GM12878 (cell line): Measurements from ENCODE around the gene SPTBN1. TPM values are rescaled to one million over a fixed set of nuclear protein-coding genes. Genes with fewer than 3 reads are reported as not detected.
A peak's percentile ranks its signal among the peaks of the same experiment; 100 is the strongest.

ENCODE experiments used
- ATAC-seq: fragments of 200-7000 bp; cut with Tn5 transposase; 3 replicates; pipeline ENCODE4 v1.9.1; 2020; ENCODE audit warnings: mild to moderate bottlenecking, moderate library complexity
- BruUV-seq: library from RNA; stranded (reverse); fragments of 400-500 nt; replicated peaks from 2 replicates; lab custom pipeline; 2021; lab: Mats Ljungman, UMichigan
- CTCF ChIA-PET: fragments of 300-600 bp; sonication (Branson Sonifier 250); formaldehyde crosslinking; extraction: SDS; loops from one replicate; lab custom pipeline; 2021; ENCODE audit warnings: inconsistent platforms; lab: Yijun Ruan, JAX
- POLR2A ChIA-PET: fragments of 350-600 bp; formaldehyde crosslinking; extraction: SDS; loops from one replicate; lab custom pipeline; 2021; ENCODE audit warnings: inconsistent platforms; lab: Charles Lee
- RAD21 ChIA-PET: fragments of 300-600 bp; sonication (Branson Sonifier 250); formaldehyde crosslinking; loops from one replicate; lab custom pipeline; 2023; ENCODE audit warnings: antibody characterized with exemption; ENCODE audit not compliant: unreplicated experiment; lab: Charles Lee
- SMC1A ChIA-PET: fragments of 300-600 bp; sonication (Branson Sonifier 250); formaldehyde crosslinking; loops from one replicate; lab custom pipeline; 2023; ENCODE audit not compliant: unreplicated experiment, uncharacterized antibody; lab: Charles Lee
- DNase-seq: peaks from one replicate; pipeline ENCODE4 v3.0.0-alpha.2; 2011; ENCODE audit warnings: low read depth, low spot score
- FAIRE-seq: peaks from 3 replicates; lab custom pipeline; 2011; peaks lifted over from hg19 to GRCh38; lab: Jason Lieb, UNC
- H2AFZ ChIP-seq: 2 replicates; pipeline ENCODE4 v1.6.0; 2011; ENCODE audit warnings: low read depth, low read length, control low read depth; ENCODE audit not compliant: control insufficient read depth
- H3K27ac ChIP-seq: 2 replicates; pipeline ENCODE4 v1.5.1; 2011; ENCODE audit warnings: control low read depth; ENCODE audit not compliant: control insufficient read depth, insufficient read depth
- H3K27me3 ChIP-seq, 2 experiments: replicated peaks in 1 of 2; 2 replicates each; pipeline versions ENCODE4 v1.6.0 to v1.6.1; 2011; ENCODE audit warnings: low read length in 1 of 2; ENCODE audit not compliant: control insufficient read depth in 2 of 2, insufficient read depth in 2 of 2
- H3K36me3 ChIP-seq, 2 experiments: 2 replicates each; pipeline ENCODE4 v1.5.1; 2011; ENCODE audit warnings: low read length in 1 of 2; ENCODE audit not compliant: control insufficient read depth in 2 of 2, insufficient read depth in 2 of 2
- H3K4me1 ChIP-seq: 2 replicates; pipeline ENCODE4 v1.6.1; 2011; ENCODE audit warnings: mild to moderate bottlenecking, low read length, moderate library complexity, mixed read lengths; ENCODE audit not compliant: control insufficient read depth, insufficient read depth
- H3K4me2 ChIP-seq: 2 replicates; pipeline ENCODE4 v1.6.0; 2011; ENCODE audit warnings: control low read depth; ENCODE audit not compliant: control insufficient read depth, insufficient read depth
- H3K4me3 ChIP-seq: fragments of 200-600 bp; sonication (generic); 2 replicates; pipeline ENCODE4 v1.5.1; 2016
- H3K79me2 ChIP-seq: 2 replicates; pipeline ENCODE4 v1.6.0; 2011; ENCODE audit warnings: low read length; ENCODE audit not compliant: control insufficient read depth, insufficient read depth
- H3K9ac ChIP-seq: 2 replicates; pipeline ENCODE4 v1.8.0; 2011; ENCODE audit warnings: low read length, control low read depth, mixed read lengths; ENCODE audit not compliant: control insufficient read depth, insufficient read depth
- H3K9me3 ChIP-seq: replicated peaks from 3 replicates; pipeline ENCODE4 v1.5.1; 2011; ENCODE audit warnings: mild to moderate bottlenecking, low read length; ENCODE audit not compliant: control insufficient read depth, insufficient read depth
- H4K20me1 ChIP-seq: 2 replicates; pipeline ENCODE4 v1.6.0; 2011; ENCODE audit not compliant: control insufficient read depth, insufficient read depth
- BCL11A ChIP-seq: IDR thresholded peaks from 2 replicates; pipeline ENCODE4 v1.6.1; 2011; ENCODE audit warnings: low read depth, low read length
- IKZF1 ChIP-seq: fragments of 450-650 bp; conservative IDR thresholded peaks from 2 replicates; pipeline ENCODE4 v1.6.1; 2017; ENCODE audit warnings: antibody characterized with exemption, mild to moderate bottlenecking
- NR2F1 ChIP-seq: fragments of 450-650 bp; conservative IDR thresholded peaks from 2 replicates; pipeline ENCODE4 v1.6.1; 2017; ENCODE audit warnings: mild to moderate bottlenecking
- WGBS: methylation state at CpG from one replicate; pipeline ENCODE4 v1.1.6; 2016; ENCODE audit warnings: low lambda C conversion rate; ENCODE audit not compliant: insufficient replicate concordance, insufficient coverage; ENCODE audit errors: missing lambda C conversion rate; 5-methylcytosine and 5-hydroxymethylcytosine counted together
- in situ Hi-C: fragments of 300-500 bp; cut with MboI; formaldehyde crosslinking; loops from 9 replicates; pipeline ENCODE4 v1.14.3; 2018; ENCODE audit warnings: mixed read lengths
- intact Hi-C: fragments of 100-400 bp; cut with micrococcal nuclease; formaldehyde crosslinking; loops from one replicate; pipeline ENCODE4 v1.14.2; 2022; ENCODE audit not compliant: unreplicated experiment
- polyA plus RNA-seq, 11 experiments: library from polyadenylated mRNA; depleted of rRNA in 4 of 11; unstranded in 6 of 11; stranded (reverse) in 5 of 11; fragments of >200 nt; fragmentation: Nextera tagmentation in 4 of 11; fragmentation: Illumina TruSeq in 1 of 11; extraction: Ambion mirVana in 4 of 11; extraction: Trizol in 1 of 11; gene quantifications; 1 replicate in 1 of 11; 2 replicates in 10 of 11; pipeline versions ENCODE4 v1.2.1 to v1.2.3, GENCODE V29; 2011 to 2016; ENCODE audit warnings: inconsistent platforms in 2 of 11, missing spikeins in 2 of 11, low read depth in 1 of 11
- total RNA-seq, 4 experiments: library from RNA; depleted of rRNA in 3 of 4; stranded (reverse); fragments of >200 nt in 3 of 4; fragmentation: Illumina TruSeq in 1 of 4; extraction: Trizol in 1 of 4; gene quantifications; 2 replicates each; pipeline versions ENCODE4 v1.2.1 to v1.2.3, GENCODE V29; 2013 to 2021
- TF ChIP-seq, protein P1 (sequence below): fragments of 450-650 bp; IDR thresholded peaks from 2 replicates; pipeline ENCODE4 v1.6.1; 2017; ENCODE audit warnings: mild to moderate bottlenecking, low read depth, inconsistent platforms; ENCODE audit not compliant: poor library complexity, severe bottlenecking

Gene SPTBN1
- total and polyA plus RNA-seq, 10 of the 15 experiments (the other 5 are each of a cell fraction or from before 2014, with no cell fraction given), result 20.6 to 154 (median 76.7) TPM

DNA sequence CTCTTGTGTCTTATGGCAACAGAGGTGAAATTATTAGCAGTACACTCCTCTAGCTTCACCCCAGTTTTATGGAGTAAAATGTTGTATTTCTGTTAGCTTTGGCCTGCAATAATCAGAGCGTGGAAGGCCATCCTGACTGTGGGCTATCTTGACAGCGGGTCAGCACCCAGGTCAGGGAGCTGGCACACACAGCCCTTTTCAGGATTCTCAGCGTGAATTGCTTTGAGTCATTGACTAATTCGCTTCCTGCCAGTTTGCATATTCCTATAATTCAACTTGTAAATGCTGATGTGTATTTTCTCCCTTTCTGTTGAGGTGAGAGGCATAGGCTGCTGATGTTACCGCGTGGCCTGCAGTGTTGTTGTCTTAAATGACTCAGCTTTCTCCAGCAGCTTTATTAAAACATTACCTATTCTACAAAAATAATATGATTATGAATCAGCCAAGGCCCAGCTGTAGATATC, 157.7 kb downstream of the SPTBN1 start:
- no peaks in the 10 kb centered on the region for H3K27me3 ChIP-seq
- SMC1A ChIA-PET, result interaction anchor here (1.3 to 2.2 kb wide), 6 partner anchors 12 to 70 kb away, joined by 3 to 12 read pairs (median 4); no protein-coding TSS in a partner anchor
- CTCF ChIA-PET, result interaction anchor here (1.4 kb wide), 1 partner anchor 10 kb away, joined by 8 read pairs; no protein-coding TSS in a partner anchor
- BruUV-seq, result no TSS peak
- H2AFZ ChIP-seq, result no peak overlapping the region
- H3K4me3 ChIP-seq, result no peak overlapping the region
- DNase-seq, result no peak
- in situ Hi-C loops, result no loop called here
- no peak overlapping the region for H3K4me2 ChIP-seq
- TF ChIP-seq, protein P1, sequence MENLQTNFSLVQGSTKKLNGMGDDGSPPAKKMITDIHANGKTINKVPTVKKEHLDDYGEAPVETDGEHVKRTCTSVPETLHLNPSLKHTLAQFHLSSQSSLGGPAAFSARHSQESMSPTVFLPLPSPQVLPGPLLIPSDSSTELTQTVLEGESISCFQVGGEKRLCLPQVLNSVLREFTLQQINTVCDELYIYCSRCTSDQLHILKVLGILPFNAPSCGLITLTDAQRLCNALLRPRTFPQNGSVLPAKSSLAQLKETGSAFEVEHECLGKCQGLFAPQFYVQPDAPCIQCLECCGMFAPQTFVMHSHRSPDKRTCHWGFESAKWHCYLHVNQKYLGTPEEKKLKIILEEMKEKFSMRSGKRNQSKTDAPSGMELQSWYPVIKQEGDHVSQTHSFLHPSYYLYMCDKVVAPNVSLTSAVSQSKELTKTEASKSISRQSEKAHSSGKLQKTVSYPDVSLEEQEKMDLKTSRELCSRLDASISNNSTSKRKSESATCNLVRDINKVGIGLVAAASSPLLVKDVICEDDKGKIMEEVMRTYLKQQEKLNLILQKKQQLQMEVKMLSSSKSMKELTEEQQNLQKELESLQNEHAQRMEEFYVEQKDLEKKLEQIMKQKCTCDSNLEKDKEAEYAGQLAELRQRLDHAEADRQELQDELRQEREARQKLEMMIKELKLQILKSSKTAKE, result no peak
- TF ChIP-seq IKZF1, result 0 out of 2 replicates have a peak, but pooled peaks have one; percentile 16
- TF ChIP-seq BCL11A, result 0 out of 2 replicates have a peak, but pooled peaks have one; percentile 13
- 0 out of 2 replicates have a peak, but pooled peaks have one; percentile 23 for TF ChIP-seq NR2F1
- H3K9ac ChIP-seq, result no peak overlapping the region
- H3K36me3 ChIP-seq, result peaks cover 18 to 37% of the 10 kb centered on the region in 2 experiments
- no peaks in the 10 kb centered on the region for H4K20me1 ChIP-seq
- H3K9me3 ChIP-seq, result no peaks in the 10 kb centered on the region
- H3K27ac ChIP-seq, result no peak overlapping the region
- FAIRE-seq, result no peak
- intact Hi-C loops, result no loop called here
- H3K79me2 ChIP-seq, result peaks cover 51% of the 10 kb centered on the region
- POLR2A ChIA-PET, result no interaction called here
- RAD21 ChIA-PET, result interaction anchor here (1.0 kb wide), 1 partner anchor 32 kb away, joined by 3 read pairs; no protein-coding TSS in a partner anchor
- peaks cover 2% of the 10 kb centered on the region; the same call in 1 of the 2 replicates for H3K4me1 ChIP-seq
- 45% methylated on average over 6 of the region's 6 CpGs for WGBS
- ATAC-seq, result peak; percentile 57
